SHP77 treated with DMSO at 0.1 percent for 48 hours (cell line): ENCODE results near the gene GALNT17.

ENCODE experiments used
- DNase-seq: peaks from one replicate; lab custom pipeline; 2025; lab: John Stamatoyannopoulos, UW

The GALNT17 gene

DNA sequence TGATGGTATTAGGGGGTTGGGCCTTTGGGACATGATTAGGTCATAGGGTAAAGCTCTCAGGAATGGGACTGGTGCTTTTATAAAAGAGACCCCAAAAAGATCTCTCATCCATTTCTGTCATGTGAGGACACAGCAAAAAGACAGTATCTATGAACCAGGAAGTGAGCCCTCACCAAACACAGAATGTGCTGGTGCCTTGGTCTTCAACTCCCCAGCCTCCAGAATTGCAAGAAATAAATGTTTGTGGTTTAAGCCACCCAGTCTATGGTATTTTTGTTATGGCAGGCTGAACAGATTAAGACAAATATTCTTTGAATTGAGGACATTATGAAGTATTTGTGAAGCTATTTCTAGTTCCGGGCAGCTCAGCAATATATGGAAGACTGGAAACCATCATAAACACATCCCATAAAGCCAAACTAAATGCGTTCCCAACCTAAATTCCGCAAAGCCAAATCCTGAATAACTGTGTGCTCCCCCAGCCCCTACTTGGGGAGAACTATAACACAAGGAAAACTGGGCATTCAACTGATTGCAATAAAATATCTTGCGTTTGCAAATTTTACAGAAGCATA is 153.7 kb downstream of the GALNT17 start:
- no peak for DNase-seq

DNA sequence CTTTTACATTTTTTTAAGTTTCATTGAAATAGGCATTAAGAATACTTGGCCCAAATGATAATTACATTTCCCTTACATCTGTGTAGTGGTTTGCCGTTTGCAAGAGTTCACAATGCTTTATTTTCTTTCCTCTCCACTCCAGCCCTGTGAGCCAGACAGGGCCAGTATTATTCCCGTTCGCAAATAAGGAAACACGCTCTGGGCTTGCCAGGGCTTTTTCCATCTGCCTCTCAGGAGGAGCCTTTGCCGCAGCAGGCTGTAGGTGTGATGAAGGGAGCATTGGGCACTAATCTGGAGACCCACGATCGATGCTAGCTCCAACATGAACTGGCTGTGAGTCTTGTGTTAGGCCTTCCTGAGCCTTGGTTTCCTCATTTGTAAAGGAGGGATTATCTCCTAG is 154.4 kb downstream of the GALNT17 start:
- no peak for DNase-seq

- DNase-seq = no peak
Measured at GRCh38 chr7:71286924-71287323, 155.0 kb downstream of the GALNT17 start.

DNA sequence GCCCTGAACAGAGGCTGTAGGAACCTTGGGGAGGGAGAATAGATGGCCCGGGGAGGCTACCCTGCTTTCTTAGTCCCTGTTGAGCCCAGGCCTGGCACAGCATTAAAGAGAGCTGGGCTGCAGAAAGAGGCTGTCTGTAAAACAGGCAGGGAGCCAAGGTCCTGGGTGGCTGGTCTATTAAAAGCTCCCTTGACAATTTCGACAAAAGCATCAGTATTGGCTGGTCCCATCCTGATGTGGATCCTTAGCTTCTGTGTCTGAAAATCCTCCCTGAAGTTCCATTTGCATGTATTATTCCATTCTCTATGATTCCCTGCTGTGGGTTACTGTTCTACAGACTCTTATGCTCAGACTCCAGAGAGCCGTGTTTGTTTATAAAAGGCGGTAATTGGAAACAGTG is 158.5 kb downstream of the GALNT17 start:
- DNase-seq = no peak

DNA sequence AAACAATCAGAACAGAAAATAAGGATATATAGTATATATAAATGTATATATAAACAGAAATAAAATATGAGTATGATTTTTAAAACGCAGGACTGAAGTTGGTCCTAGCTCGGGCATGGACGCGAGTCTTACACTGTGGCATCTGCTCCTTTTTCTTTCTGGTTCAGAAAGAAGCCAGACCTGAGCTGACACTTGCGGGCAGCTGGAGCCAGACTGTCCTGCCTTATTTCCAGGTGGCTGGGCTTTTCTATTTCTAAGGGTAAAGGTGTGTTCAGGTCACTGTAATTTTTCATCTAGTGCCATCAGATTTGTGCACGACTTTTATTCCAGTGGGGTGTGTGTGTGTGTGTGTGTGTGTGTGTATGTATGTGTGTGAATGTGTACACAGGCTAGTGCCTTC is 166.4 kb downstream of the GALNT17 start:
- no peak for DNase-seq

- DNase-seq = no peak
Measured at GRCh38 chr7:71300086-71300485, 168.1 kb downstream of the GALNT17 start.

GRCh38 chr7:71300603-71301002 is 168.7 kb downstream of the GALNT17 start:
- DNase-seq = no peak

GRCh38 chr7:71301167-71301566 is 169.2 kb downstream of the GALNT17 start:
- DNase-seq = no peak

DNA sequence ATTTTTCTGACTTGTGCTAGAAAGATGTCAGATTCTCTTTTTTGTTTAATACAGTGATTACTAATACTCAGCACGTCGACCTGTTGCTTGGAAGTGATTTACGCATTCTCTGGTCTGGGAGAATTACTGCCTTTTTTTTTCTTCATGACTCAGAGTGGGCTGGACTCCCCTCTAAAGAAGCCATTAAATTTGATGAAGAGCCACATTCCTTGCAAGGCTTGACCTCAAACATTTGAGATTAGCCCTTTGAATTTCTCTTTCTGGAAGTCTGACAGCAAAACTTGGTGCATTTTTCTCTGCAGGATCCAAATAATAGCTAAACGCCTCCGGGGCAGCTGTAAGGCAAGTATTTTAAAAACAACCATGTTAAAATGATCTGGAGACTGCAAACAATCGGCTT is 171.6 kb downstream of the GALNT17 start:
- no peak for DNase-seq

DNA sequence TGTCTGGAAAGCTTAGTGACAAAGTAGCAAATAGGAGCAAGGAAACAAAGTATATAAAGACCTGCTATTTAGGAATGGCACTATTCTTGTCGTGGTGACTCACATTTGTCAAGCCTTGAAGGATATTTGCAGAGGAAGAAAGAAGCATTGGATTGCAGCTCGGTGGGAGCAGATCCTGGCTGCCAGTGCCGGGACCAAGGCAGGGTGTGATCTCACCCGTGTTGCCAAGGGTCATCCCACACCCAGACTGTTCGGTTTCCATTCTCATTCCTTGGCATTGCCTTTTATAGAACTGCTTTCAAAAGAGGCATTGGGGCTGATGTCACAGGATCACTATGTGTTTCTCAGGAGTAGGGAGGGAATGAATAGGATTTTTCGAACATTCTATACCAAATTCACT is 176.2 kb downstream of the GALNT17 start:
- no peak for DNase-seq

DNA sequence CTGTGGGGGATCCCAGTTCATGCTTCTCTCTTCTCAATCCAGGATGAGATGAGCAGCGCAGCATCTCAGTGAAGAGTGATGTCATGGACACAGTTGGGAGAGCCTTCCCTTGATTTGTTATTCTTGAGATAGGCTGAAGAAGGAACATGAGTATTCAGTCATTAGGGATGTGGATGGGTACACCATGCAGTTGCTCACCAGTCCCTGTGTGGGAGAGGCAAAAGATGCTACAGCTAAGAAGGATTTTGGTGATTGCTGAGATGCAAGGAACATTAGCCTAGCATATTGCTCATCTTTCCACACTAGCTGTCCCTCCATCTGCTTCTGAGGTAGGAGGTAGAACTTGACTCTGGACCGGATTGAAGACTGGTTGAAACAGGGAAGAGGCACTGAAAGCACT is 179.6 kb downstream of the GALNT17 start:
- no peak for DNase-seq

GRCh38 chr7:71312755-71313490 is 181.0 kb downstream of the GALNT17 start:
- DNase-seq = no peak

DNA sequence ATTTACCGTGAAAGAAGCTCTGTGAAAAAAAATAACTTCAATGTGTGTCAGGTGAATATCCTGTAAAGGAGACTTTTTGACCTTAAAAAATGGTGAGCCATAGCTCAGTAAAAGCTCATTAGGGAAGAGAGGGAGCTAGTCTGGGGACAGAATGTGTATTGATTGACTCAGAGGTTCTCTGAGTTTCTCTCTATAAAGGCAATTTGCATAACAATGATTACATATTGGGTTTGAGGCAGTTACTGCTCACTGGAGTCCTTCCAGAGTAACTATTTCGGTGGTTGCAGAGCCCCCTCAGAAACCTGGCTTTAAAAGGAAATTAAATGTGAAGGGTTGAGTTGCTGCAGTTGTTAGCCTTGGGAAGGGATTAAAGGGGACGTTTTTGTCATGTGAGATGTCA is 181.6 kb downstream of the GALNT17 start:
- DNase-seq = no peak

DNA sequence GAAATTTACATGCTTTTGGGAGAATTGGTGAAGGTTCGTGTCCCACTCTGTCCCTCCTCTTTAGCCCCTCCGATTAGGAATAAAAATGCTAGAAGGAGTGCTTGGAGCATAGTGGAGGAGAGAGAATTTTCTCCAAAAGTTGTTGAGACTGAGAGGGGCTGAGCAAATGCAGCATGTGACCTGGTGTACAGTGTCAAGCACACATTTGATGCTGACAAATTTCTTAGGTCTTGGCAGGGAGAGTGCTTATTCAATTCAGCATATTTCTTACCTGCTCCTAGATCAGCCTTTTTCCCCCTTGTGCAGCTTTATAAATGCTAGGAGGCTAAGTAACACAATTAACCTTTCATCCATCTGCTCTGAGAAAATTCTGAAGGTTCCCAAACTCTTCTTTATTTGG is 189.0 kb downstream of the GALNT17 start:
- DNase-seq = no peak

- no peak for DNase-seq
Measured at GRCh38 chr7:71322201-71322600, 190.3 kb downstream of the GALNT17 start.

DNA sequence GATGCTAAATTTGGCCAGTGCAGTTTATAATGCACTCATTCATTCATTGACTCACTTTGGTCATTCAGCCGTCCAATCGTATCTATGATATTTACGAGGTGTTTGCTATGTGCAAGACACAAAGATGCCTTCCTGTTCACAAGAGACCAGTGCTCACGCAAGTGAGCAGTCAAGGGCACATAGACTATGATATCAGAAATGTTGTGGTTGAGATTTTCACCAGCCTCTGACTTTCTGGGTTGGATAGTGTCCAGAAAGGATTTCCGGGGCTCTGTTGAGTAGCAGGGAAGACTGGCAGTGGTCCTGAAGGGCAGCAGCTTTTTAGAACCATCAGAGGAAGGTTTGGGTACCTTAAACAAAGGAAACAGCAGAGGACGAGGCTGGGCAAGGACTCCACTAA is 191.8 kb downstream of the GALNT17 start:
- DNase-seq = no peak

GRCh38 chr7:71325151-71325550 is 193.2 kb downstream of the GALNT17 start:
- no peak for DNase-seq

DNA sequence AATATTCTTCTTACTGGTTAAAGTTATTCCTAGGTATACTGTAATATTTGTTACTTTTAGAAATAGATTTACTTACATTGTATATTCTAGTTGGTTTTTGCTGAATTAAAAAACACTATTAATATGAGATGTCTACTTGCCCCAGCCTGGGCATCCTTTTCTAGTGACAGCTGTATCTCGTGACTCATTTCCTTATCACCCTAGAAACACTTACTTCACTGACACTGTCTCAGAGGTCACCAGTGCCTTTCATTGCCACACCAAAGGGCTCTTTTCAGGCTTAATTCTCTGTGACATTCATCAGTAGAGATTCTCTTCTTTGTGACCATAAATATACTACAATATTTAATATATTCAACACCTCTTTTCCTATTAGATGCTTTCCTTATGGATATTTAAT is 194.7 kb downstream of the GALNT17 start:
- no peak for DNase-seq

- no peak for DNase-seq
Measured at GRCh38 chr7:71327946-71328345, 196.0 kb downstream of the GALNT17 start.

DNA sequence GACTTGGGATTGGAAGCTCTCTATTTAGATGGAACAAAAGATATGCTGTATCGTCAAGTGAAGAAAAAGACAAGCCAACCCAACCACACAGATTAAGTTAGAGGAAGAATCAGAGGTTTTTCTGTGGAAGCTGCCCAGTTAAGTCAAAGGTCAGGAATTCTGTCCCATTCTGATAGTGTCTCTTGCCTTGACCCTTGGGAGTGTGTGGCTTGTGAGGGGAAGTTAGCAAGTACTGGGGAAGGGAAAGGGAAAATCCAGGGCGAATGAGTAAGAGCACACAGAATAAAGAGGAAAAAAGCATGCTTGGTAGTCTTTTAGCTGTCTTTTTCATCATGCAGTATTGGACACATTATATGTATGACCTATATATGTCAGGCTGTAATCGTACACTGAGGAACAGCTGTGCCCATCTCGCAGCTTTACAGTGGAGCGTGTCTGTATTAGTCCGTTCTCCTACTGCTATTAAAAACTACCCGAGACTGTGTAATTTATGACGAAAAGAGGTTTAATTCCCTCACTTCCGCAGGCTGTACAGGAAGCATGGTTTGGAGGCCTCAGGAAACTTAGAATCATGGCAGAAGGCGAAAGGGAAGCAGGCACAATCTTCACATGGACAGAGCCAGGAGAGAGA is 197.2 kb downstream of the GALNT17 start:
- no peak for DNase-seq

DNA sequence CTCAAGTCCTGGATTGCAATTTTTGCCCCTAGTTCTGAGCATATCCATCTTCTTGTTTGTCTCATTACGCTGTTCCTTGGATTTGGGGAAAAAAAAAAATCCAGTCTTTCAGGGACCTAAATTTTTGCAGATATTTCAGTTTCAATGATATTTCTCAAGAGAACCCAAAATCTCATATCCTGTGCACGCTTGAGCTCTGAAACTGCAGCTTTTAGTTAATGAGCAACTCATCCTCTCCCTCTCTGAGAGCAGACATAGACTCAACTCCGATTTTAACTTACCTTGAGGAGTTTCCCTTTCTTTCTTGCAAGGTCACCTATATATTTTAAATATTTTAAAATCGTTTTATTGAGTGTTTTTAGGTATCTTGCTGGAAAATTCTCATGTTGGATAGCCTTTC is 200.3 kb downstream of the GALNT17 start:
- DNase-seq = no peak

GRCh38 chr7:71334541-71334940 is 202.6 kb downstream of the GALNT17 start:
- DNase-seq = no peak

GRCh38 chr7:71338866-71339265 is 206.9 kb downstream of the GALNT17 start:
- DNase-seq = no peak

- no peak for DNase-seq
Measured at GRCh38 chr7:71339924-71340323, 208.0 kb downstream of the GALNT17 start.
